Ishikawa (cell line): Measurements from ENCODE around the gene FADS1.

ENCODE experiments used
- CEBPB ChIP-seq: IDR thresholded peaks from 2 replicates; pipeline ENCODE4 v1.6.1; 2012
- CREB1 ChIP-seq: IDR thresholded peaks from 2 replicates; pipeline ENCODE4 v1.6.1; 2012; ENCODE audit warnings: low read depth
- EGR1 ChIP-seq: IDR thresholded peaks from 2 replicates; pipeline ENCODE4 v1.6.1; 2012
- EP300 ChIP-seq: IDR thresholded peaks from 2 replicates; pipeline ENCODE4 v1.6.1; 2012; ENCODE audit warnings: borderline replicate concordance
- FOXM1 ChIP-seq: IDR thresholded peaks from 2 replicates; pipeline ENCODE4 v1.6.1; 2012; ENCODE audit warnings: low read depth, borderline replicate concordance
- MAX ChIP-seq: IDR thresholded peaks from 2 replicates; pipeline ENCODE4 v1.6.1; 2012
- NFIC ChIP-seq: IDR thresholded peaks from 2 replicates; pipeline ENCODE4 v1.6.1; 2012
- RAD21 ChIP-seq: IDR thresholded peaks from 2 replicates; pipeline ENCODE4 v1.6.1; 2012; ENCODE audit warnings: low read depth
- TAF1 ChIP-seq: IDR thresholded peaks from 2 replicates; pipeline ENCODE4 v1.6.1; 2012; ENCODE audit warnings: low read depth, mild to moderate bottlenecking
- TCF12 ChIP-seq: IDR thresholded peaks from 2 replicates; pipeline ENCODE4 v1.6.1; 2012; ENCODE audit warnings: low read depth
- TEAD4 ChIP-seq: IDR thresholded peaks from 2 replicates; pipeline ENCODE4 v1.6.1; 2012
- YY1 ChIP-seq: IDR thresholded peaks from 2 replicates; pipeline ENCODE4 v1.6.1; 2012; ENCODE audit warnings: low read depth
- ZBTB7A ChIP-seq: IDR thresholded peaks from 2 replicates; pipeline ENCODE4 v1.6.1; 2012; ENCODE audit warnings: low read depth
- TF ChIP-seq, protein P1 (sequence below): IDR thresholded peaks from 2 replicates; pipeline ENCODE4 v1.6.1; 2012
- TF ChIP-seq, protein P2 (sequence below): IDR thresholded peaks from 2 replicates; pipeline ENCODE4 v1.6.1; 2012; ENCODE audit warnings: low read depth, mild to moderate bottlenecking

Gene FADS1

DNA sequence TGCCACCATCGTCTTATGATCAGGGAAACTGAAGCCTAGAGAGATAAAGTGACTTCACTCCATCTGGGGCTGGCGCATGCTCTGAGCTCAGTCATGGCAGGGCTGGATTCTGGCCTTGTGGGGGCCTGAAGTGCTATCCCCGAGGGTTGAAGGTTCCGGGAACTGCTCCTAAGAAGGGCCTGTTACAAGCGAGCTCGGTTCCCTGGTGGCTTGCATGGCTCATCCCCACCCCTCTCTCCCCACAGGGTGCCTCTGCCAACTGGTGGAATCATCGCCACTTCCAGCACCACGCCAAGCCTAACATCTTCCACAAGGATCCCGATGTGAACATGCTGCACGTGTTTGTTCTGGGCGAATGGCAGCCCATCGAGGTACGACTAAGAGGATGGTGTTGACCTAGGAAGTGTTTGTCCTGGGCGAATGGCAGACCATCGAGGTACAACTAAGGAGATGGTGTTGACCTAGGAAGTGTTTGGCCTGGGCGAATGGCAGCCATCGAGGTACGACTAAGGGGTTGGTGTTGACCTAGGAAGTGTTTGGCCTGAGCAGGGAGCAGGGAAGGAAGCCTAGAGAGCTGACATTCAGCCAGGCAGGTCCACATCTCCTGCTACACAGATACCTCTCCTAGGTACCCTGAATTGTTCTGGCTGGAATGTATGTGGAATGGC is 31.2 kb upstream of the FADS1 start:
- TF ChIP-seq MAX (no peak), EGR1 (no peak), NFIC (no peak), TAF1 (no peak), YY1 (no peak), FOXM1 (no peak), ZBTB7A (no peak), CEBPB (no peak)
- TF ChIP-seq, protein P1, sequence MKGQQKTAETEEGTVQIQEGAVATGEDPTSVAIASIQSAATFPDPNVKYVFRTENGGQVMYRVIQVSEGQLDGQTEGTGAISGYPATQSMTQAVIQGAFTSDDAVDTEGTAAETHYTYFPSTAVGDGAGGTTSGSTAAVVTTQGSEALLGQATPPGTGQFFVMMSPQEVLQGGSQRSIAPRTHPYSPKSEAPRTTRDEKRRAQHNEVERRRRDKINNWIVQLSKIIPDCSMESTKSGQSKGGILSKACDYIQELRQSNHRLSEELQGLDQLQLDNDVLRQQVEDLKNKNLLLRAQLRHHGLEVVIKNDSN: no peak

GRCh38 chr11:61846362-61847020 is 29.7 kb upstream of the FADS1 start:
- TF ChIP-seq EGR1 (no peak), TEAD4 (no peak), FOXM1 (no peak), TAF1 (no peak), RAD21 (no peak), CREB1 (no peak), ZBTB7A (no peak), YY1 (no peak), MAX (no peak), NFIC (no peak), EP300 (no peak), CEBPB (no peak)
- TF ChIP-seq, protein P2, sequence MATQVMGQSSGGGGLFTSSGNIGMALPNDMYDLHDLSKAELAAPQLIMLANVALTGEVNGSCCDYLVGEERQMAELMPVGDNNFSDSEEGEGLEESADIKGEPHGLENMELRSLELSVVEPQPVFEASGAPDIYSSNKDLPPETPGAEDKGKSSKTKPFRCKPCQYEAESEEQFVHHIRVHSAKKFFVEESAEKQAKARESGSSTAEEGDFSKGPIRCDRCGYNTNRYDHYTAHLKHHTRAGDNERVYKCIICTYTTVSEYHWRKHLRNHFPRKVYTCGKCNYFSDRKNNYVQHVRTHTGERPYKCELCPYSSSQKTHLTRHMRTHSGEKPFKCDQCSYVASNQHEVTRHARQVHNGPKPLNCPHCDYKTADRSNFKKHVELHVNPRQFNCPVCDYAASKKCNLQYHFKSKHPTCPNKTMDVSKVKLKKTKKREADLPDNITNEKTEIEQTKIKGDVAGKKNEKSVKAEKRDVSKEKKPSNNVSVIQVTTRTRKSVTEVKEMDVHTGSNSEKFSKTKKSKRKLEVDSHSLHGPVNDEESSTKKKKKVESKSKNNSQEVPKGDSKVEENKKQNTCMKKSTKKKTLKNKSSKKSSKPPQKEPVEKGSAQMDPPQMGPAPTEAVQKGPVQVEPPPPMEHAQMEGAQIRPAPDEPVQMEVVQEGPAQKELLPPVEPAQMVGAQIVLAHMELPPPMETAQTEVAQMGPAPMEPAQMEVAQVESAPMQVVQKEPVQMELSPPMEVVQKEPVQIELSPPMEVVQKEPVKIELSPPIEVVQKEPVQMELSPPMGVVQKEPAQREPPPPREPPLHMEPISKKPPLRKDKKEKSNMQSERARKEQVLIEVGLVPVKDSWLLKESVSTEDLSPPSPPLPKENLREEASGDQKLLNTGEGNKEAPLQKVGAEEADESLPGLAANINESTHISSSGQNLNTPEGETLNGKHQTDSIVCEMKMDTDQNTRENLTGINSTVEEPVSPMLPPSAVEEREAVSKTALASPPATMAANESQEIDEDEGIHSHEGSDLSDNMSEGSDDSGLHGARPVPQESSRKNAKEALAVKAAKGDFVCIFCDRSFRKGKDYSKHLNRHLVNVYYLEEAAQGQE: no peak

DNA sequence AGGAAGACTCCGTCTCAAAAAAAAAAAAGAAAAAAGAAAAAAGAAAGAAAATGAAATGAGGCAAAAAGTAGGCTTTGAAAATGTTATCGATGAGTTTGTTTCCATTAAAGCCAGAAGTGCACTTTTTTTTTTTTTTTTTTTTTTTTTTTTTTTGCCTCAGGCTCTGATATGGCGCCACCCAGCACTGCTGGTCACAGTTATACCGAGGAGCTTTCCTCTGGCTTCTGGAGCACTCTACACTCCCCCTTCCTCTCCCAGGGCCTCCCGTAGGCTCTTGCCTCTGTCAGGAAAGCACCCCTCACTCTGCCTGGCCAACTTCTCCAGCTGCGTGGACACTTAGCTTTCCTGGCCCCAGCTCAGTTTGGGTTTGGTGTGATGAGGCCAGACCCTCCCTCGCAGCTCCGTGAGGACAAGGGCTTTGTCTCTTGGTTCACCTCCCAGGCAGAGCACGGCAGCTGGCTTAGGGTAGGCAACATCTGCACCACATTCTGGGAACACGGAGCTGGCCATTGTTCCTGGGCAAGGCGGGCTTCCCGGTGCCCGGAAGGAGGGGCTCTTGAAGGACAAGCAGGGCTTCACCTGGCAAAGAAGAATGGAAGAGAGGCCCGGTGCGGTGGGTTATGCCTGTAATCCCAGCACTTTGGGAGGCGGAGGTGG is 28.2 kb upstream of the FADS1 start:
- TF ChIP-seq RAD21: no peak
- no peak for TF ChIP-seq TCF12
- no peak for TF ChIP-seq ZBTB7A
- no peak for TF ChIP-seq FOXM1
- TF ChIP-seq CEBPB: no peak
- TF ChIP-seq EGR1: no peak
- TF ChIP-seq, protein P1: no peak
- no peak for TF ChIP-seq TEAD4
- TF ChIP-seq, protein P2: no peak
- TF ChIP-seq TAF1: no peak

GRCh38 chr11:61842528-61842820 is 25.7 kb upstream of the FADS1 start:
- TF ChIP-seq RAD21 (no peak), TCF12 (no peak), MAX (no peak), FOXM1 (no peak), TAF1 (no peak), ZBTB7A (no peak), TEAD4 (no peak), EGR1 (no peak), EP300 (no peak)
- TF ChIP-seq, protein P2: no peak
